NCI-H1105 (cell line): ENCODE results near the gene PARP16.
"Not testable (repeated sequence)": the region's sequence is repeated elsewhere in the genome, so short reads cannot be mapped to it uniquely, and the experiment has no call there.

ENCODE experiments used
- DNase-seq: peaks from one replicate; lab custom pipeline; 2025; lab: John Stamatoyannopoulos, UW

PARP16 gene

DNA sequence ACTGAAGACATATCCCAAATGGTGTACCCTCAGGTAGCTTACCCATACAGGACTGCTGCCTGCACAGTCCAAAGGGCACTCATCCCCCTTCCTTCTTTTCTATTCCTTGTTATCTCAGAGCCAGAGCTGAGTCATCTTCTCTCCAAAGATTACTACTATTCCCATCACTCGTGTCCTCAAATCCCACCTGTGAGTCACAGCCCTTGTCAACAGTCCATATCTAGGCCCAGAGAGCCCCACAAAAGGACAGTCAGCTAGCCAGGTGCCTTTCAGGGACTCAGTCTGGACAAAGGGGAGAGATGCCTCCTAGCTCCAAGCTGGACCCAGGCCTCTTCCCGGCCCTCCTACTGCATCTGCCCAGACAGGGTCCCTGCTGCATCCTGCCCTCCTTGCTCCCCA is 11.0 kb downstream of the PARP16 start:
- no peak for DNase-seq

DNA sequence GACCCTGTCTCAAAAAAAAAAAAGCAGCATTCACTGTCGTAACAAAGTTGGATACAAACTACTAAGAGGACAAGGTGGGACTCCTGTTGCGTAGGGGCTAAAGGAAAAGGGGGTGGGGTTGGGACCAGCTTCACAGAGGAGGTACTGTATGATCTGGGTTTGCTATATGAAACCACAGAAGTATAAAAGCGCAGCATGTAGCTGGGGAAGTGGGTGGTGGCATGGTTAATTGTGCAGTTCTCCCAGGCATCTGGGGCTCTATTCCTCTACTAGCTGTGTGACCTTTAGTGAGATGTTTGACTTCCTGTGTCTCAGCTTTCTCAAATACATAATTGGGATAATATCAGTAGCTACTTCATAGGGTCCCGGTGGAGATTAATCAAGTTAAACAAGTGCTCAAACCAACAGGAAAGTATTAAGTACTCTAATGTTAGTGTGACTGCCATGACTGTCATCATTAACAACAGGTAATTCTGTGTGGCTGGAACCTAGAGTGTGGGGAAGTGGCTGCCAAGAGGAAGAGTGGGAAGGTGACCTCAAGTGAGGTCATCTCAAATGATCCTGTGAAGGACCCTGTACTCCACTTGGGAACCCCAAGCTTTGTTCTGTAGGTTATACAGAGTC is 11.5 kb downstream of the PARP16 start:
- no peak for DNase-seq

DNA sequence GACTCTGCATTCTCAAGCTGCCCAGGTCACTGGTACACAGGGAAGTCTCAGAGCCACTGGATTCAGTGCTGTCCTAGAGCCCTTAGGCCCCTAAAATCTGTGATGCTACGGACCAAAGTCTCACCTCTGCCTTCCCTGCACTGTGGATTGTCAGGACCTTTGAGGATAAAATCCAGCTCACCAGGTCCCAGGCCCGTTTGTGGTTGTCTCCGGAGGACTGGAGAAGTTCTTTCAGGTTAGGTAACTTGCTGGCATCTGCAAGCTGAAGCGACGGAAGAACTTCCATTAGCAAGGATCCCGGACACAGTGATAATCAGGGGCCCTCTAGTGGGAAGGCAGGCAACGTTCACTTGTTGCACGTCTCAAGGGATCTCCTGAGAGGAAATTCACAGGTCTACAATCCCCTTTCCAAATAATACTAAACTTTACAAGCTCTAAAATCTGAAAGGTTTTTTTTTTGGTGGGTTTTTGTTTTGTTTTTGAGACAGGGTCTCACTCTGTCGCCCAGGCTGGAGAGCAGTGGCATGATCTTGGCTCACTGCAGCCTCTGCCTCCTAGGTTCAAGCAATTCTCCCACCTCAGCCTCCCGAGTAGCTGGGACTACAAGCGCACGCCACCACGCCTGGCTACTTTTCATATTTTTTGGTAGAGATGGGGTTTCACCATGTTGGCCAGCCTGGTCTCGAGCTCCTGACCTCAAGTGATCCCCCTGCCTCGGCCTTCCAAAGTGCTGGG is 15.7 kb downstream of the PARP16 start:
- DNase-seq, result not testable (repeated sequence)

DNA sequence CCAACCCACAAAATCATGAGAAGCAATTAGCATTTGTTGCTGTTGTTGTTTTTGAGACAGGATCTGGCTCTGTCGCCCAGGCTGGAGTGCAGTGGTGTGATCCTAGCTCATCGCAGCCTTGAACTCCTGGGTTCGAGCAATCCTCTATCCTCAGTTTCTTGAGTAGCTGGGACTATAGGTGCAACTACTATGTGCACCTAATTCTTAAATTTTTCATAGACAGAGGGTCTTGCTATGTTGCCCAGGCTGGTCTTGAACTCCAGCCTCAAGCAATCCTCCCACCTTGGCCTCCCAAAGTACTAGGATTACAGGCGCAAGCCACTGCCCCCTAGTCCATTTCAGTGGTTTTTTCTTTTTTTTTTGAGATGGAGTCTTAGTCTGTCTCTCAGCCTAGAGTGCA is 18.3 kb downstream of the PARP16 start:
- DNase-seq, result no peak

DNA sequence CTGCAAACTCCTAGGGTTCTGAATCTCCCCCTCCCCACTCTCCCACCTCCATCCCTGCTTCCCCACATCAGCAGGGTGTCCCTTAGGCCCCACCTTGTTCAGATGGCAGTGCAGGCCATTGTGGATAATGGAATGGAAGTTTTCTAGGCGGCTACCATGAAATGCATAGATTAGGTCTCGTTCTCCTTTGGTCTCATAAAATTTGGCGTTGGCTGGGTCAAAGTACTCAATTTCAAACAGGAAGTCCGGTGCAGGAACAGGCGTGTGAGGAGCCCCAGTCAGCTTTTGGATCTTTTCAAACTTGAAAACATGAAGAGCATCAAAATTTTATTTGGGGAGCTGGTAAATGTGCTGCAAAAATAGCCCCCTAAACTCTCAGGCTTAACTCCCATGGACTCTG is 20.2 kb downstream of the PARP16 start:
- DNase-seq, result no peak

DNA sequence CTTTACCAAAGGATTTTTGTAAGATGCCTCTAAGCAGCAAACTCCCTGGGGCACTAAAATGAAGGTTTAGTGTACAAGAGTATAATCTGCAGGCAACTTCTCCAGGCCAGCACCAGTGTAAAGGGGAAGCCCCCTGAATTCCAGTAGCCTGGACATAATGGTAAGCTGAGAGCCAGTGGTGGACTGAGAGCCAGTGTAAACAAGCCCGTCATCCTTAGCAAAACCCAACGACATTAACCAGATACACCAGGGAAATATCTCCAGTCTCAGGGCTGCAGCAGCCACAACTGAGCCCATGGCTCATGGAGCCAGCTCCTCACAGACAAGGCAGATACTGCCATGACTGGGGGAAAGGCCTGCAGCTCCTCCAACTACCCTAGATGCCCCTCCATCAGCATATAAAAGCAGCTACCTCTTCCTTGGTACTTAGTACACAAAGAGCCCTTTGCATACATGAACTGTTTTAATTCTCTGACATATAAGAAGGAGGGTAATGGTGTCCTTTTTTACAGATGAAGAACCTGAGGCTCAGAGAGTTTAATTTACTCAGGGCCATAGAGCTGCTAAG is 21.7 kb downstream of the PARP16 start:
- no peak for DNase-seq

DNA sequence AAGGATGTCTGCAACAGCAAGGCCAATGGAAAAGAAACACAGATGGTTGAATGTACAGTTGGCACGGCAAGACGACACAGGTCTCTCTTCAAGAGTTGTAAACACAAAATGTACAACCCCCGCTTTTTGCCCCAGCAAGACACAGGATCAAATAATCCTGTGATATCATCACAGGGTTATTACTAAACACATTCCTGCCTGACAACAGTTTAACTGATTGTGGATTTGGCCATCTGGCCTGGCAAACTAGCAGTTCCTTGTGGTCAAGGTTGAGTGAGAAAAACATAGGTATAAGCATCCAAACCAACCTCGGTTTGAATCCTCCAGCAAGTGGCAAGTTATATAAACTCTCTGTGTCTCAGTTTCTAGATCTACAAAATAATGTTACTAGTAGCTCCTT is 23.4 kb downstream of the PARP16 start:
- DNase-seq, result no peak

DNA sequence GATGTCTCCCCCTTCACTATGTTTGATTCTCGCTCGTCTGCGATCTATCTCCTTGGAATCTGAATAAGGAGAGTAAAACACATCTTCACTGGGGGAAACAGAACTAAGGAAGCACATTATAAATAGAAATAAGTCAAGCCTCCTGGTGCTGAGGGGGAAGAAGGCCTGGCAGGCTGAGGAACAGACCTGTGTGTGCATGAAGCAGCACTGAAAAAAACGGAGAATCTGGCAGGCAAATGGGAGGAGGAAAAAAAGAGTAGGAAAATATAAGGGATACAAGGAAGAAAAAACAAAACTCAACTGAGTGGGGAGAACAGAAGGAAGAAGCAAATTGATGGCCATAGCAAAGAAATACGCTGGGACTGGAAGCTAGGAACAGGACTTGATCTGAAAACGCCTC is 25.7 kb downstream of the PARP16 start:
- no peak for DNase-seq

DNA sequence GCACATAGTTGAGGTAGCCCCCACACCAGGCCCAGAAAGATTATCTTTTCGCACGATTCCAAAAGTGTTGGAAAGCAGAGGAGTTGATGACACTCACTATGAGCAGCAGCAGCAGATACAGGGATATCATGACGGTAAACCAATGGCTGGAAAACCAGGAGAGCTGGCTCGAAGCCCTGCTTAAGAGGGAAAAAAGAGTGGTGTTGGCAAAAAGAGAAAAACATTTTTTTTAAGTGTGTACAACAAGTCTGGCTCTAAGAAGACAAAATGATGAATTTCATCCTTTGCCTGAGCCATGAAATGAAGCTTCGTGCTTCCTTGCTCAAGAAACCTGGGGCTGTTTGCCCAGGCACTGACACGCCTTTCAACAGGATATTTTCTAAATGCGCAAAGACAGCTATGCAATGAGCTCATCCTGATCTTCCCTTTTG is 27.3 kb downstream of the PARP16 start:
- DNase-seq, result no peak

DNA sequence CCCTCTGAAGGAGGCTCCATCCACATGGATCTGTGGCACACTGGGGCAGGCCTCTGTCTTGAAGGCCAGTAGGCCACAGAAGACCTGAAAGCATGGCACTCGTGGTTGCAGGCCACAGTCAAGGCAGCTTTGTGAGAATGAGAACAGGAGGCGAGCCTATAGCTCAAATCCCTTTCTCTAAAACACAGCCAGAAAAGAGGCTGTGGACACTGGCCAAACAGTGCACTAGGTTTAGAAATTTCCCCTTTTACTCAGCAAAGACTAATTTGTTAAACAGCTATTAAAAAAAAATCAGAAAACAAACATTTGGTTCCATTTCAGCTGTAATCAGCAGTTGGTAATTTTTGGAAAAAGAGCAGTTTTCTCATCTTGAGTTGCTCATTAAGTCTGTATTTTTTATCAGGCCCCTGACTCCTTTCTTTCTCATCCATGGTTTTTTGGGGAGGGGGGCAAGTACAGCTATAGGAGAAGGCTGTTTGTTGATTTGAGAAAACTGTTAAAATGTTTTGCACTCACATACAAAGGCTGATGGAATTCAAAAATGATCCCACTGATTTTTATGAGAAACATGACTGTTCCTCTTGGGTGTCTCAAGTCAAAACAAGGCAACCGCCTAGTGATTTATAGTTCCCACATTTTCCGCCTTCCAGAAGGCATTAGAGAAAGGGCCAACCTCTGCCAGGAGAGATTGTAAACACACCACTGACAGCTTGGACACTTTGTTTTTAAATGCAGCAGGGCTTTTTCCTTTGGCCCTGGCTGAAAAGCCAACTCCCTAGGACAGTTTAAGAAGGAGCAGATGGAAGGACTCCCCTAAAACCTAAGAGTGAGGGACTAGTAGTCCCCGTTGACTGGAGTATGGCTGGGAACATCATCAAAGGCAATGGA is 28.1 kb downstream of the PARP16 start:
- no peak for DNase-seq

DNA sequence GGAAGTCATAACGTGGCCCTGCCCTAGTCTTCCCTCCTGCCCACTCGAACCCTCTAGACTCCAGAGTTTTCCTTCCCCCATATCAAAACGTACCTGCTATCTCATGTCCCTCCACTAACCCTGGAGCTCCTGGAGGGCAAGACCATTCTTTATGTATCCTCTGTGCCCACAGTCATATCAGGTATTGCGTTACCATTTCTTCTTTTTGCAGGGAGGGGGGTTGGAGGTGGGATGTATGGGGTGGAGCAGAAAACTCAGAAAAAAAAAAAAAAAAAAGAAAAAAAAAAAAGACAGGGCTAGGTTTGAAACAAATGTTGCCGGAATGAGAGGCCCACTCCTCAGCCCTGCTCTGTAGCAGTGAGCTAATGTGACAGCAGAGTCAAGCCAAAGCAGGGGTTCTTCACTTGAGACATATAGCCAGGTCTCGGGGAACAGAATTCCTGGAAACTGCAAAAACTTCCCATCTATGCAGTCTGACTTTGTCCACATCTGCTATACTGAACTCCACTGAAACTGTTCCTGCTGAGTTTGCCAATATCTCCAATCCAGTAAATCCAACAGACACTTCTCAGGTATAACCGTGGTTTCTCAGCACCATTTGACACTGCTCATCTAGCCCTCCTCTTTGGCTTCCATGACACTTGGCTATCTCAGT is 31.1 kb downstream of the PARP16 start:
- no peak for DNase-seq

DNA sequence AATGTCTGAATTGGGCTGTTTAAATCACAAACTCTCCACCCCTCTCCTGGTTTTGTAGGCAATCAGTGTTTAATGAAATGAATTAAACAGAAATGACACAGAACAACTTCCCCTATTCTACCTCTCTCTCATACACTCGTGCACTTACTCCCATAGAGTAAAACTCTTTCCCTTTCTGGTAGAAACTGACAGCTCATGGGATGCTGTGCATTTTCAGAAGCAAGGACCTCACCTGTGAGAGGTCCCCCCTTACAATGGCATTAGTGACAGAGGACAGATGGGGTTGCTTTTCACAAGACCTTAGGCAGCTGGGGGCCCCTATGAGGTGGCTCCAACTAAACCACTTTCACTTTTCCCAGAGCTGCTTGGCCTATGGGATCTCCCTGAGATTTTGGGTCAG is 31.9 kb downstream of the PARP16 start:
- no peak for DNase-seq

DNA sequence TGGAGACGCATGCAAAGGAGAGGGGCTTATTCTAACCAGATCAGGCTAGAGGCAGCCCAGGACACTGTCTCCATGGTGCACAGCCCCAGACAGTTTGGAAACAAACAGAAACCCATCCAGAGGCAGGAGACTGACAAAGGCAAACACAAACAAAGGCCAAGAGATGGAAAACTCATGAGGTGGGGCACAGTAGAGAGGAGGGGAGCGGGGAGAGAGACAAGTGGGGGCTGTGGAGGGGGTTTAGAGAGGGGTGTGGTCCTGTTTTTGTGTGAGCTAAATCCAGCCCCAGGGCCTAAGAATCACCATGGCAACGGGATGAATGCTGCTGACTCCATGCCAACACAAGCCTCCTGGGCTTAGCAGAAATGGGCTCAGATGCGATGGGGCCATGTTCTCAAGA is 32.3 kb downstream of the PARP16 start:
- DNase-seq, result no peak

DNA sequence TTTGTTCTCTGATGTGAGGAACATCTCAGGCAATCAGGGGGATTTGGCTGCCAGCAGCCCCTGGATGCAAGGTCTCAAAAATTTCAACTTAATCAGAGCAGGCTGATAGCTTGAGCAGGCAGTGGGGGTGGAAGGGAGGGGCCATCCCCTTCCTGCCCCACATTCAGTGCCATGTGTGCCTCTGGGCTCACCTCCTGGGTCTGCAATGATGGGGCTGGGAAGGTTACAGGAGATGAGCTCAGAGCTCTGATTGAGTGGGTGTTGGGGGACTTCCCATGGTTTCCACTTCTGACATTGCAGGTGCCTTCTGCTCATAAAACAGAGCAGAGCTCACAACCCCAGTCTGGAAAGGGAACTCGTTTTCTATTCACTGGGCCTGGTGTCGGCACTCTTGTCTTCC is 37.0 kb downstream of the PARP16 start:
- no peak for DNase-seq

DNA sequence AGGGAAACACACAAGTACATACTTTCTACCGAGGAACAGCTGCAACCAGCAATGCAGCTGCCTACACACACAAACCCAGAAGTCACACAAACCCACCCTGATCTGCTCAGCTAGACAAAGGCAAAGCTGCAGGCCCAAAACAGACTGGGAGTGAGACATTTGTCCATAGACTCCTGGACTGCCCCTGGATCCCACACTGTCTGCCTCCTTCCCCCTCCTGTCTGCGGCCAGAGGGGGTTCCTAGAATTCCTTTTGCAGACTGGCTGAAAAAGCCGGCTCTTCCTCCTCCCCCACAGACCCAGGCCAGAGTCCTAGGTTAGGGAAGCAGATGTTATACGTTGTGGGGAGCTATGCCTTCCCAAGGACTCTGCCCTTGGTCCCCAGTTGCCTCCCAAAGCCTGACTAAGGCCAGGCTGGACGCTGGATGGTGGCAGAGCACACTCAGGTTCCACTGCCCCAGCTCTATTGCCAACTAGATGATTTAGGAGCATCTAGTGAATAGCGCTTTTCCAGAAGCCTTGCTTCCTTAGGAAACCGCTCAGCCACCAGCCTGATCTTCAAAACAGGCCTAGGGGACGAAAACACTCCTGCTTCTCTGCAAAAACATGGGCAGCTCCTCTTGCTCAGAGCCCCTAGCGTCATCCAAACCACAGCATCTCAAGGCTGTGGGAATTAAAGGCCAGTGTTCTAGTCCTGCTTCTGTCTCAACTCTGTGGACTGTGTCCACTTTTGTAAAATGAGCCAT is 38.0 kb downstream of the PARP16 start:
- DNase-seq, result no peak

DNA sequence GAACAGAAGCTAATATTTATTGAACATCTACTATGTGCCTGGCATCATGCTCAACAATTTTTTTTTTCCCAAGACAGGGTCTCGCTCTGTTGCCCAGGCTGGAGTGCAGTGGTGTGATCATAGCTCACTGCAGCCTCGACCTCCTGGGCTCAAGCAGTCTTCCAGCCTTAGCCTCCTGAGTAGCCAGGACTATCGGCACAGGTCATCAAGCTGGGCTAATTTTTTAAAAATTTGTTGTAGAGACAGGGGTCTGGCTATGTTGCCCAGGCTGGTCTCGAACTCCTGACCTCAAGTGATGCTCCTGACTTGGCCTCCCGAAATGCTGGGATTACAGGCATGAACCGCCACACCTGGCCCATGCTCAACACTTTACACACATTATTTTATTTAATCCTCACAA is 39.7 kb downstream of the PARP16 start:
- DNase-seq, result no peak

DNA sequence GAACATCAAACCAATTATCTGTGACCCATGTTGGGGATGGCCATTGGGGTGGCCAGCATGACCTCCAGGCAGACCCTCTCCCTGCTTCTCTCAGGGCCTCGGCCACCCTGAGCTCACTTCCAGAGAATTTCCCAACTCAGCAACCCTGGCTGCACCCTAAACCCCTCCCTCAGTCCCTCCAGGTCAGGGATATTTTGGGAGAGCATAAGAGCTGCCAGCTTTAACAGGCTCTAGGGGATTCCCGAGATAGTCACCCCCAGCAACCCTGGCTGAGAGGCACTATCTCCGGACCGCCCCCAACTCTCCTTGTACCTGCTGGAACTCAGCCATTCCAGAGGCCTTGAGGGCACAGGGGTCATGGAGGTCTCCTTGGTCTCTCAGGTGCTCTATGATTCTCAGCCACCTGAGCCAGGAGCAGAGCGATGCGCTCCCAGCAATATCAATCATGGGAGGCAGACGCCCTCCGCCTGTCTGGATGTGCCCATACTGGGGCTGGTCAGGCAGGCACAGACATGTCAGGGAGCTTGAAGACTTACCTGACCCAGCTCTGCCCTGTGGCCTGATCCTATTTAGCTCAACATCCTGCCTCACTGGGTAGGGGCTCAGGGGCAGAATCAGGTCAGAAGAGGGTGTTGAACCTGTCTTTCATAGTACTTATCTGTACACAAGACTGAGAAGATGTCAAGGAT is 40.5 kb downstream of the PARP16 start:
- DNase-seq, result no peak

DNA sequence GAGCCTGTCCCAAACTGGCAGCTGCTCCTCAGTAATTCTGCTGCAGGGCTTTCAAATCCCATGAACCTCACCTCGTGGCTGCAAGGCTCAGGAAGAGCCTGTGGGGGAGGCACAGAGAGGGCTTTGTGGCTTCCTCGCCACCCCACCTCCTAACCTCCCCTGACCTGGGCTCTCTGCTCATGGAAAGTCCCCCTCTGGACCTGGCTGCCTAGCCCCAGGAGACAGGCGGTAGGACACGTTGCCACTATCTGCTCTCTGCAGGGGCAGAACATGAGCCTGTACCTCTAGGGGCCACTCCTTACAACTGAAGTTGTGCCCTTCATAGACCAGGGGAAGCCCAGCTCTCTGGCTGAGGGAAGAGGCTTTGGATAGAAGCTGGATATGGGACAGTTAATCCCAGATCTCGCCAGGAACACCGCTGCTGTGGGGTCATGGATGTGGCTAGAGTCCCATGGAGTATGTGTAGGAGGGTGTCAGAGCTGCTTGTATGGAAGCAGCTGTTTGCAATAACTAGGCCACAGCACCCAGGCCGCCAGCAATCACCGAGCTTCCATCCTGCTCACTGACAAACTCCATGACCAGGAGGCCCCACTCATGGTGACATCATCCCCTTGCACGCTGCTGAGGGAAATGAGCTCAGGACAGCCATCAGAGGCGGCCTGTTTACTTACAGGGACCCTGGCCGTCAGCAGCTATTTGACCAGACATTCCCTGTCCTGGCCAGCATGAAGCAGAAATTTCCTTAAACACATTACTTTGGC is 41.4 kb downstream of the PARP16 start:
- no peak for DNase-seq

DNA sequence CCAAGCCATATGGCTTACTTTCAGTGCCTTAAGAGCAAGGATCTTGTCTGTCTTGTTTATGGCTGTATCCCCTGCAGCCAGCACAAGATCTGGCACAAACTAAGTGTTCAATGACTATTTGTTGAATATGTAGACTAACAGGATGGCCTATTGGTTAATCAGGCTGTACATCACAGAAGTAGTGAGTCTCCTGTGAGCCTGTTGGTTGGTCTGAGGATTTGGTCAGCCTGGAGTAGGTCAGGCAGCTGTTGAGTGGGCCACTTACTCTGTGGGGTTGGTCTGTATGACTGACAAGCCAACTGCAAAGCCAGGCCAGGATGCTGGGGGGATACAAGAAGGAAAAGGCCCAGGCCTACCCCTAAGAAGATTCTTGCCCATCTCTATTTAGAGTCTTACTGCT is 42.0 kb downstream of the PARP16 start:
- DNase-seq, result no peak

DNA sequence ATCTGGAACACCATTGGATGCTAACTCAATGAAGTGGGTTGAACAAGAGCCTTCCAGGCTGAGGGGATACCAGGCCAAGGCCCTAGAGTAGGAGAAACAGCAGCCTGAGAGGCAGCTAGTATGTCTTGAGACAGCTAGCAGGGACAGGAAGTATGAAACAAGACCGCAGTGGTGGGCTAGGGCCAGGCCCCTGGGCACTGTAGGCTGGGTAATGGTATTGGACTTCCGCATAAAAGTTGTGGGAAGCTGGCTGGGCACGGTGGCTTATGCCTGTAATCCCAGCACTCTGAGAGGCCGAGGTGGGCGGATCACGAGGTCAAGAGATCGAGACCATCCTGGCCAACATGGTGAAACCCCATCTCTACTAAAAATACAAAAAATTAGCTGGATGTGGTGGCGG is 50.2 kb downstream of the PARP16 start:
- DNase-seq, result not testable (repeated sequence)
